ENCODE data around the gene ALAS1.

DNA sequence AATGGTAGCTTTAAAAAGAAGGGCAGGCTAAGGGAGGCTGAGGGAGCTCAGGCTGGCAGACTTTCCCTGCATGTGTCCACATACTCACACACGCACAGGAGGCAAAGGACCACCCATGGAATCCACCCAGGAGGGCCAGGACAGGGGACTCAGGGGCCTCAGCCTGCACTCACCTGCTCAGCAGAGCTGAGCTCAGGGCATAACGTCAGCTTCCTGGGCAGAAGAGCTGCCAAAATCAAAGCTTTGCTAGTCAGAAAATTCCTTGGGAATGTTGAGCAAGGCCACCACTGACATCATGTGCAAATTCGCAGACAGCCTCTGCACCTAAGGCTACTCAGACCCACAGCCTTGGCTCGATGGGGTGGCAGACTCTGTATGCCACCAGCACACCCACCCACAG lies 16.4 kb upstream of the ALAS1 start:
- no peak for TF ChIP-seq ZNF274 (IDR thresholded peaks at IDR 0.05; ENCODE audit: low read depth, low read length)
- no peak for TF ChIP-seq SUZ12 (IDR thresholded peaks at IDR 0.05; ENCODE audit: extremely low read depth, insufficient read depth, insufficient read length)
- TF ChIP-seq YY1 (IDR thresholded peaks at IDR 0.05; ENCODE audit: insufficient read depth, insufficient read length) = no peak

Measured in NT2/D1 (cell line).